HG03175 (cell line): Measurements from ENCODE around the gene FRMD8.

Experiments
- ATAC-seq: cut with Tn5 transposase; IDR thresholded peaks from one replicate; pipeline ENCODE4 v1.9.1; 2021; ENCODE audit warnings: mild to moderate bottlenecking, moderate library complexity; ENCODE audit not compliant: unreplicated experiment

Gene FRMD8

GRCh38 chr11:65423516-65424204 is 37.2 kb downstream of the FRMD8 start:
- ATAC-seq, result no peak

- ATAC-seq, result no peak
Measured at GRCh38 chr11:65424205-65425104, 38.0 kb downstream of the FRMD8 start.

GRCh38 chr11:65425105-65425970 is 38.9 kb downstream of the FRMD8 start:
- ATAC-seq, result no peak

GRCh38 chr11:65425971-65426838 is 39.8 kb downstream of the FRMD8 start:
- no peak for ATAC-seq

- no peak for ATAC-seq
Measured at GRCh38 chr11:65426839-65427690, 40.6 kb downstream of the FRMD8 start.

GRCh38 chr11:65427691-65428577 is 41.5 kb downstream of the FRMD8 start:
- no peak for ATAC-seq

- no peak for ATAC-seq
Measured at GRCh38 chr11:65428578-65429067, 42.2 kb downstream of the FRMD8 start.

- no peak for ATAC-seq
Measured at GRCh38 chr11:65429068-65429681, 42.7 kb downstream of the FRMD8 start.

GRCh38 chr11:65429724-65430405 is 43.4 kb downstream of the FRMD8 start:
- ATAC-seq, result no peak

- ATAC-seq, result no peak
Measured at GRCh38 chr11:65430406-65431217, 44.2 kb downstream of the FRMD8 start.

- peak; percentile 41 for ATAC-seq
Measured at GRCh38 chr11:65431451-65432099, 45.1 kb downstream of the FRMD8 start.

- no peak for ATAC-seq
Measured at GRCh38 chr11:65432100-65432650, 45.7 kb downstream of the FRMD8 start.

- ATAC-seq, result no peak
Measured at GRCh38 chr11:65432686-65433582, 46.5 kb downstream of the FRMD8 start.

GRCh38 chr11:65433657-65434056 is 47.2 kb downstream of the FRMD8 start:
- no peak for ATAC-seq
